ENCODE results near the gene PHAF1.
"Not testable (repeated sequence)": the region's sequence is repeated elsewhere in the genome, so short reads cannot be mapped to it uniquely, and the experiment has no call there.

PHAF1 gene

GRCh38 chr16:67105246-67105645 is 4.5 kb upstream of the PHAF1 start:
- DNase-seq: no peak

- DNase-seq: no peak
Observed at GRCh38 chr16:67105881-67106280, 3.9 kb upstream of the PHAF1 start.

GRCh38 chr16:67108489-67108888 is 1.3 kb upstream of the PHAF1 start:
- DNase-seq: no peak

GRCh38 chr16:67108931-67109406 is 772 bp upstream of the PHAF1 start:
- no peak for DNase-seq

GRCh38 chr16:67111951-67112444 is 2.3 kb downstream of the PHAF1 start:
- no peak for DNase-seq

- no peak for DNase-seq
Observed at GRCh38 chr16:67112591-67113399, 3.1 kb downstream of the PHAF1 start.

- DNase-seq: no peak
Observed at GRCh38 chr16:67114793-67115192, 5.1 kb downstream of the PHAF1 start.

- no peak for DNase-seq
Observed at GRCh38 chr16:67115639-67116038, 5.9 kb downstream of the PHAF1 start.

GRCh38 chr16:67116388-67117311 is 6.9 kb downstream of the PHAF1 start:
- no peak for DNase-seq

GRCh38 chr16:67117716-67118115 is 8.0 kb downstream of the PHAF1 start:
- DNase-seq: no peak

- peak in 1 of 2 experiments; percentile 8 for DNase-seq
Observed at GRCh38 chr16:67120025-67120424, 10.3 kb downstream of the PHAF1 start.

GRCh38 chr16:67122799-67123198 is 13.1 kb downstream of the PHAF1 start:
- DNase-seq: not testable (repeated sequence)

- DNase-seq: no peak
Observed at GRCh38 chr16:67128417-67128816, 18.7 kb downstream of the PHAF1 start.

GRCh38 chr16:67128887-67129286 is 19.1 kb downstream of the PHAF1 start:
- no peak for DNase-seq

GRCh38 chr16:67129422-67129821 is 19.7 kb downstream of the PHAF1 start:
- no peak for DNase-seq

- DNase-seq: no peak
Observed at GRCh38 chr16:67137605-67138004, 27.9 kb downstream of the PHAF1 start.

GRCh38 chr16:67141391-67141790 is 31.6 kb downstream of the PHAF1 start:
- no peak for DNase-seq

- DNase-seq: no peak
Observed at GRCh38 chr16:67142342-67142741, 32.6 kb downstream of the PHAF1 start.

- DNase-seq: no peak
Observed at GRCh38 chr16:67144943-67145342, 35.2 kb downstream of the PHAF1 start.

GRCh38 chr16:67145746-67146145 is 36.0 kb downstream of the PHAF1 start:
- DNase-seq: no peak

- DNase-seq: no peak
Observed at GRCh38 chr16:67146523-67147357, 37.0 kb downstream of the PHAF1 start.

- DNase-seq: no peak
Observed at GRCh38 chr16:67147437-67148140, 37.8 kb downstream of the PHAF1 start.

Measured in NCI-H526 (cell line).